ENCODE results near the gene ARMC8.
A peak's percentile ranks its signal among the peaks of the same experiment; 100 is the strongest.

Gene ARMC8

GRCh38 chr3:138184994-138185393 is 2.1 kb upstream of the ARMC8 start:
- peaks cover 24% of the 10 kb centered on the region for H3K79me2 ChIP-seq (ENCODE audit: insufficient read depth, low read depth)
- no peak for TF ChIP-seq CTCF (conservative IDR thresholded peaks at IDR 0.05; ENCODE audit: low read depth, low read length)
- no peak overlapping the region for H3K4me2 ChIP-seq
- peaks cover 18% of the 10 kb centered on the region for H3K4me1 ChIP-seq (ENCODE audit: low read depth, poor library complexity, severe bottlenecking)
- H3K9ac ChIP-seq, result no peak overlapping the region
- H3K4me3 ChIP-seq (IDR thresholded peaks at IDR 0.05; ENCODE audit: insufficient read depth, low read depth, low read length), result no peak overlapping the region
- H3K27me3 ChIP-seq (ENCODE audit: insufficient read depth, low read depth), result no peaks in the 10 kb centered on the region
- H4K20me1 ChIP-seq (ENCODE audit: insufficient read depth), result no peaks in the 10 kb centered on the region
- no peaks in the 10 kb centered on the region for H3K36me3 ChIP-seq (ENCODE audit: insufficient read depth)
- no peak overlapping the region for H2AFZ ChIP-seq (ENCODE audit: low read depth)
- no peak overlapping the region for H3K27ac ChIP-seq

DNA sequence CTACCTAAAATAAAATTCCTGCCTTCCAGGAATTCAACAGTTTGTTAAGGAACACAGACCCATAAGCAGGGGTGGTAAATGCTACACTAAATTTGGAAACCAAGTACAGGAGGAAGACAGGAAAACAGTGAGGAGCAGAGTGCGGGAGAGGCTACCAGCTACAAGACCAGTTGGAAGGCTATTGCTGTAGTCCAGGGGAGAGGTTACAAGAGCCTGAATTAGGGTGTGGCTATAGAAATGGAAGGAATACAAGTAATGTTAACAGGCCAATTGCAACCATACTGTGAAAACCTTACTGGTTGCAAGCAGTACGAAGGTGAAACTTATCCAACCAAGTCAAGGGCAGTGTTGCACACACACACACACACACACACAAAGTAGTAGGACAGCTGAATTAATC is 880 bp upstream of the ARMC8 start:
- Histone ChIP-seq H3K4me2 (peak overlapping the region; percentile 64), H3K9ac (no peak overlapping the region), H2AFZ (ENCODE audit: low read depth) (peak overlapping the region; percentile 77), H3K27me3 (ENCODE audit: insufficient read depth, low read depth) (no peaks in the 10 kb centered on the region), H3K4me3 (IDR thresholded peaks at IDR 0.05; ENCODE audit: insufficient read depth, low read depth, low read length) (no peak overlapping the region), H3K79me2 (ENCODE audit: insufficient read depth, low read depth) (peaks cover 36% of the 10 kb centered on the region), H4K20me1 (ENCODE audit: insufficient read depth) (no peaks in the 10 kb centered on the region), H3K4me1 (ENCODE audit: low read depth, poor library complexity, severe bottlenecking) (peaks cover 18% of the 10 kb centered on the region), H3K27ac (no peak overlapping the region), H3K36me3 (ENCODE audit: insufficient read depth) (no peaks in the 10 kb centered on the region)
- no peak for TF ChIP-seq CTCF (conservative IDR thresholded peaks at IDR 0.05; ENCODE audit: low read depth, low read length)

GRCh38 chr3:138186803-138187295 is 252 bp upstream of the ARMC8 start:
- Histone ChIP-seq H3K36me3 (ENCODE audit: insufficient read depth) (no peaks in the 10 kb centered on the region), H4K20me1 (ENCODE audit: insufficient read depth) (no peaks in the 10 kb centered on the region), H3K4me2 (peak overlapping the region; percentile 64), H3K4me1 (ENCODE audit: low read depth, poor library complexity, severe bottlenecking) (peaks cover 18% of the 10 kb centered on the region), H3K4me3 (IDR thresholded peaks at IDR 0.05; ENCODE audit: insufficient read depth, low read depth, low read length) (peak overlapping the region; percentile 89), H2AFZ (ENCODE audit: low read depth) (peak overlapping the region; percentile 77), H3K27ac (peak overlapping the region; percentile 58; the same call in 1 of the 2 replicates), H3K79me2 (ENCODE audit: insufficient read depth, low read depth) (peaks cover 42% of the 10 kb centered on the region), H3K27me3 (ENCODE audit: insufficient read depth, low read depth) (no peaks in the 10 kb centered on the region), H3K9ac (peak overlapping the region; percentile 86)
- TF ChIP-seq CTCF (conservative IDR thresholded peaks at IDR 0.05; ENCODE audit: low read depth, low read length), result no peak

- H2AFZ ChIP-seq (ENCODE audit: low read depth), result peak overlapping the region; percentile 77
- no peaks in the 10 kb centered on the region for H3K27me3 ChIP-seq (ENCODE audit: insufficient read depth, low read depth)
- H3K4me1 ChIP-seq (ENCODE audit: low read depth, poor library complexity, severe bottlenecking), result peaks cover 18% of the 10 kb centered on the region
- H3K9ac ChIP-seq, result peak overlapping the region; percentile 86
- H4K20me1 ChIP-seq (ENCODE audit: insufficient read depth), result no peaks in the 10 kb centered on the region
- H3K4me2 ChIP-seq, result peak overlapping the region; percentile 64
- no peaks in the 10 kb centered on the region for H3K36me3 ChIP-seq (ENCODE audit: insufficient read depth)
- peaks cover 53% of the 10 kb centered on the region for H3K79me2 ChIP-seq (ENCODE audit: insufficient read depth, low read depth)
- TF ChIP-seq CTCF (conservative IDR thresholded peaks at IDR 0.05; ENCODE audit: low read depth, low read length), result no peak
- H3K27ac ChIP-seq, result peak overlapping the region; percentile 58
- peak overlapping the region; percentile 89 for H3K4me3 ChIP-seq (IDR thresholded peaks at IDR 0.05; ENCODE audit: insufficient read depth, low read depth, low read length)
Measured at GRCh38 chr3:138188013-138188730, 1.1 kb downstream of the ARMC8 start.

Data from KMS-11 (cell line).